ENCODE data around the gene LDLRAD1. TPM values are rescaled to one million over a fixed set of nuclear protein-coding genes. Genes with fewer than 3 reads are reported as not detected.

The LDLRAD1 gene
- total and polyA plus RNA-seq, 2 of the 13 experiments (the other 11 are each of a cell fraction or from before 2014, with no cell fraction given), result 2.5 to 14.0 TPM

DNA sequence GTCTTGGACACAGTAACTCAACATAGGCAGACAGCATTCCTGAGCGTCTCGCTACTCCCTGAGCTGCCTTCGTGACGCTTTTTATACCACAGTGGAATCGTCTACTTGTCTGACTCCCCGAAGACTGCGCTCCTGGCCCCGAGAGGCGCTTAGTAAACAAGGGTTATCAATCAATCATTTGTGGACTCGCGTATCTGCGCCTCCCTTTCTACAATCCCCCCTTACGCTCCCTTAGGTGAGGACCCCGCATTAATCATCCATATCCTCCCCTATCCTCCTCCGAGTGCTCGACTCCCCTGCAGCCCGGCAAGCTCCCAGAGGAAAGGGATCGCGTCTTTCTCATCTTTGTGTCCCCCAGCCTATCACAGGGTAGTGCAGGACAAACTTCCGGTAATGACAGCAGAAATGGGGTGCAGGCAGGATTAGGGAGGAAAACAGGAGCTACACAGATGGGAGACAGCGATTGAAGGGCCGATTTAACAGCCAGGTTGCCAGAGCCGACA, 34.5 kb upstream of the LDLRAD1 start (continued):
- TF ChIP-seq ZNF253 (CRISPR knock-in tag; IDR thresholded peaks at IDR 0.05; ENCODE audit: borderline replicate concordance) (peak; percentile 58; the same call in 1 of the 2 replicates), ZNF660 (CRISPR knock-in tag; IDR thresholded peaks at IDR 0.05; ENCODE audit: borderline replicate concordance, low read depth) (no peak), SP4 (CRISPR knock-in tag; IDR thresholded peaks at IDR 0.05) (0 out of 2 replicates have a peak, but pooled peaks have one; percentile 29), ZMYM4 (CRISPR knock-in tag; IDR thresholded peaks at IDR 0.05) (0 out of 2 replicates have a peak, but pooled peaks have one; percentile 8), ZC3H4 (CRISPR knock-in tag; IDR thresholded peaks at IDR 0.05; ENCODE audit: borderline replicate concordance) (no peak), DNMT3B (CRISPR knock-in tag; conservative IDR thresholded peaks at IDR 0.05) (no peak), ZNF329 (CRISPR knock-in tag; IDR thresholded peaks at IDR 0.05; ENCODE audit: low read depth) (no peak), ZNF878 (CRISPR knock-in tag; IDR thresholded peaks at IDR 0.05) (no peak), XRCC5 (optimal IDR thresholded peaks at IDR 0.05; ENCODE audit: low read length) (no peak), SCMH1 (CRISPR knock-in tag; IDR thresholded peaks at IDR 0.05; ENCODE audit: borderline replicate concordance) (no peak), KDM5A (IDR thresholded peaks at IDR 0.05; ENCODE audit: borderline replicate concordance, low read length) (peak; percentile 66; the same call in 1 of the 2 replicates), ZNF407 (CRISPR knock-in tag; IDR thresholded peaks at IDR 0.05; ENCODE audit: not compliant biosample characterization) (no peak), ELF3 (CRISPR knock-in tag; IDR thresholded peaks at IDR 0.05) (no peak), ZKSCAN5 (CRISPR knock-in tag; IDR thresholded peaks at IDR 0.05) (no peak)
- TF ChIP-seq, protein P1, sequence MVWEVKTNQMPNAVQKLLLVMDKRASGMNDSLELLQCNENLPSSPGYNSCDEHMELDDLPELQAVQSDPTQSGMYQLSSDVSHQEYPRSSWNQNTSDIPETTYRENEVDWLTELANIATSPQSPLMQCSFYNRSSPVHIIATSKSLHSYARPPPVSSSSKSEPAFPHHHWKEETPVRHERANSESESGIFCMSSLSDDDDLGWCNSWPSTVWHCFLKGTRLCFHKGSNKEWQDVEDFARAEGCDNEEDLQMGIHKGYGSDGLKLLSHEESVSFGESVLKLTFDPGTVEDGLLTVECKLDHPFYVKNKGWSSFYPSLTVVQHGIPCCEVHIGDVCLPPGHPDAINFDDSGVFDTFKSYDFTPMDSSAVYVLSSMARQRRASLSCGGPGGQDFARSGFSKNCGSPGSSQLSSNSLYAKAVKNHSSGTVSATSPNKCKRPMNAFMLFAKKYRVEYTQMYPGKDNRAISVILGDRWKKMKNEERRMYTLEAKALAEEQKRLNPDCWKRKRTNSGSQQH (CRISPR knock-in tag; IDR thresholded peaks at IDR 0.05; ENCODE audit: low read depth), result no peak
- TF ChIP-seq, protein P2, sequence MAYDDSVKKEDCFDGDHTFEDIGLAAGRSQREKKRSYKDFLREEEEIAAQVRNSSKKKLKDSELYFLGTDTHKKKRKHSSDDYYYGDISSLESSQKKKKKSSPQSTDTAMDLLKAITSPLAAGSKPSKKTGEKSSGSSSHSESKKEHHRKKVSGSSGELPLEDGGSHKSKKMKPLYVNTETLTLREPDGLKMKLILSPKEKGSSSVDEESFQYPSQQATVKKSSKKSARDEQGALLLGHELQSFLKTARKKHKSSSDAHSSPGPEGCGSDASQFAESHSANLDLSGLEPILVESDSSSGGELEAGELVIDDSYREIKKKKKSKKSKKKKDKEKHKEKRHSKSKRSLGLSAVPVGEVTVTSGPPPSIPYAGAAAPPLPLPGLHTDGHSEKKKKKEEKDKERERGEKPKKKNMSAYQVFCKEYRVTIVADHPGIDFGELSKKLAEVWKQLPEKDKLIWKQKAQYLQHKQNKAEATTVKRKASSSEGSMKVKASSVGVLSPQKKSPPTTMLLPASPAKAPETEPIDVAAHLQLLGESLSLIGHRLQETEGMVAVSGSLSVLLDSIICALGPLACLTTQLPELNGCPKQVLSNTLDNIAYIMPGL (CRISPR knock-in tag; IDR thresholded peaks at IDR 0.05; ENCODE audit: borderline replicate concordance in 1 of 2, low read depth in 1 of 2), result 0 out of 4 replicates have a peak, but pooled peaks of 1 of the 2 experiments have one; percentile 6

Measured in HepG2 (cell line).